IPS-18a (cell line): Measurements from ENCODE around the gene MARCHF4.
"Not testable (repeated sequence)": the region's sequence is repeated elsewhere in the genome, so short reads cannot be mapped to it uniquely, and the experiment has no call there.

ENCODE experiments used
- H3K27ac ChIP-seq: one replicate; pipeline ENCODE4 v1.5.1; 2013; ENCODE audit warnings: low read length
- H3K27me3 ChIP-seq: one replicate; pipeline ENCODE4 v1.6.1; 2013; ENCODE audit warnings: mild to moderate bottlenecking, low read length; ENCODE audit not compliant: control insufficient read depth, insufficient read depth
- H3K36me3 ChIP-seq: one replicate; pipeline ENCODE4 v1.6.1; 2013; ENCODE audit warnings: low read depth, low read length; ENCODE audit not compliant: control insufficient read depth
- H3K4me1 ChIP-seq: one replicate; pipeline ENCODE4 v1.6.1; 2013; ENCODE audit warnings: low read depth, low read length; ENCODE audit not compliant: control insufficient read depth
- H3K4me3 ChIP-seq: one replicate; pipeline ENCODE4 v1.5.1; 2013; ENCODE audit warnings: low read length
- H3K9ac ChIP-seq: one replicate; pipeline ENCODE4 v1.6.1; 2013; ENCODE audit warnings: mild to moderate bottlenecking, low read length, moderate library complexity
- H3K9me3 ChIP-seq: one replicate; pipeline ENCODE4 v1.6.1; 2013; ENCODE audit warnings: low read depth, low read length; ENCODE audit not compliant: control insufficient read depth

Gene MARCHF4

DNA sequence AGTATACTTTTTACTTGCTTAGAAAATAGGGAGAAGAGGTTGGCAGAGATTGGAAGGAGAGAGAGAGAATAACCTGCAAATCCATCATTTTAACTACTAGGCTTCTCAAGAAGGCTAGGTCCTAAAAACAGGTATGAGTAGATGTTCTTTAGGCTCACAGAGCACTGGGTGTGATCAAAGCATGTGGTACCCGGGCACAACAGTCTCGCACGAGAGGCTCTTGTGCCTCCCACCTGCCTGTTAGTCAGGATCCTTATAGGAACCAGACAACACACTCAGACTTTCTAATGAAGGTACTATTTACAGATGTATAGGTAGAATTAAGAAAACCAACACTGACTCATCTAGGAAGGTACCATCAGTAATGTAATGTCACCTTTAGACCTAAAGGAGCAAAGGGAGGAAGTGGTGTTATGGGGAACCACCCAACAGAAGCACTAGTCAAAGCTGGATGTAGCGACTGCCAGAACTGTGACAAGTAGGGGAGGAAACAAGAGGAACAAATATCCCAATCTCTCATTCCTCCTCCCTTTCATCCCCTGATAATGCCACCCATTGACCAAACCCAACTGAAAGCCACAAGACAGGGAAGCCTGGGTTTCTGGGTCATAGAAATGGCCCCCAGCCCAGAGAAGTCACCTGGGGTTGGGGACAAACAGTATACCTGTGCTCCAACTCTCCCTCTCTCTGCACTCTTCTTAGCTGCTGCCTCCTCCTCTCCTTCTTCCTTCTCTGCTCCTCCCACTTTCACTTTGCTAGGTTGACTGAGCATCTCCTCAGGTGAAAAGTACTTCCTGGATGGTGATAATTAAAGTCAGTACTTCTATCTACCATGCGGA, 16.0 kb upstream of the MARCHF4 start:
- peaks cover 7% of the 10 kb centered on the region for H3K4me1 ChIP-seq
- H3K36me3 ChIP-seq, result no peaks in the 10 kb centered on the region
- no peaks in the 10 kb centered on the region for H3K9me3 ChIP-seq
- no peak overlapping the region for H3K4me3 ChIP-seq
- H3K27me3 ChIP-seq, result no peaks in the 10 kb centered on the region
- no peak overlapping the region for H3K9ac ChIP-seq
- H3K27ac ChIP-seq, result no peak overlapping the region

DNA sequence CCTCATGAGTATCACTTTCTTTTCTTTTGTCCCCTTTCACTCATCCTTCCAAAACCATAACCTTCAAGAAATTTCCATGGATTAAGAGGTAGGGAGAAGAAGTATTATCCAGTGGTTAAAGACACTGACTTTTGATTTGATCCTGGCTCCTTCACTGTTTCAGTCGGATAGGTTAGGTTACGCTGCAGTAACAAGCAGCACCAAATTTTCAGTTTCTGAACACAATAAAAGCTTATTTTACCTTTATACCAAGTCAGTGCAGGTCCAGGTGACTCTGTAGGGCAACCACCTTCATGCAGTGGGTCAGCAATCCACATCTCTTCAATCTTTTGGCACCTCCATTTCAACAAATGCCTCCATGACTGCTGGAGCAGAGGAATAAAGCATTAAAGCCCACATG, 15.0 kb upstream of the MARCHF4 start:
- peaks cover 3% of the 10 kb centered on the region for H3K4me1 ChIP-seq
- no peaks in the 10 kb centered on the region for H3K9me3 ChIP-seq
- no peaks in the 10 kb centered on the region for H3K27me3 ChIP-seq
- no peak overlapping the region for H3K27ac ChIP-seq
- H3K36me3 ChIP-seq, result no peaks in the 10 kb centered on the region
- H3K4me3 ChIP-seq, result no peak overlapping the region
- H3K9ac ChIP-seq, result no peak overlapping the region

DNA sequence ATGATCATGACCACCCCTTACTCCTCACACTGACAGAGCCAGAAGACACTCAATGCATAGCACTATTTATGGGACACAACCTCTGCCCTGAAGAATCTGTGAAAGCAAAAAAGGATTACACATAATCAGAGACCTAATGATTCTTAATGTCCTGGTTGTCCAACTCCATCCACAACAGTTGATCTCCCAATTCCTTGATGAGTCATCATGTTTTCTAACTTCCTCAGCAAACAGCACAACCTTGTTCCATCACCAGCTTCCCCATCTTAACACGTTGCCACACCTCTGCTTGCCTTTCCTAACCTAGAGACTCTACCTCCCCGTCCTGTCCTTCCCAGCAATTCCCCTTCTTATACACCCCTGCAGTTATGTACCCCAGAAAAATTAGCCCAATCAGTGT, 13.2 kb upstream of the MARCHF4 start:
- Histone ChIP-seq H3K27me3 (no peaks in the 10 kb centered on the region), H3K9ac (no peak overlapping the region), H3K36me3 (no peaks in the 10 kb centered on the region), H3K4me1 (no peaks in the 10 kb centered on the region), H3K4me3 (no peak overlapping the region), H3K9me3 (no peaks in the 10 kb centered on the region), H3K27ac (no peak overlapping the region)

DNA sequence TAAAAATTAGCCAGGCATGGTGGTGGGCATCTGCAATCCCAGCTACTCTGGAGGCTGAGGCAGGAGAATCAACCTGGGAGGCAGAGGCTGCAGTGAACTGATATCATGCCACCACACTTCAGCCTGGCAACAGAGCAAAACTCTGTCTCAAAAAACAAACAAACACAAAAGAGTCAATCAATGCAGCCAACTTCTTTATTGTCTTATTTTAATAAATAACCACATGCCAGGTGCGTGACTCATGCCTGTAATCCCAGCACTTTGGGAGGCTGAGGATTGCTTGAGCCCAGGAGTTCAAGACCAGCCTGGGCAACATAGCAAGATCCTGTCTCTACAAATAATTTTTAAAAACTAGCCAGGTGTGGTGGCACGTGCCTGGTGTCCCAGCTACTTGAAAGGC, 12.1 kb upstream of the MARCHF4 start:
- H3K4me1 ChIP-seq, H3K4me3 ChIP-seq, H3K9me3 ChIP-seq, H3K9ac ChIP-seq, H3K27ac ChIP-seq, H3K27me3 ChIP-seq, H3K36me3 ChIP-seq: not testable (repeated sequence)

DNA sequence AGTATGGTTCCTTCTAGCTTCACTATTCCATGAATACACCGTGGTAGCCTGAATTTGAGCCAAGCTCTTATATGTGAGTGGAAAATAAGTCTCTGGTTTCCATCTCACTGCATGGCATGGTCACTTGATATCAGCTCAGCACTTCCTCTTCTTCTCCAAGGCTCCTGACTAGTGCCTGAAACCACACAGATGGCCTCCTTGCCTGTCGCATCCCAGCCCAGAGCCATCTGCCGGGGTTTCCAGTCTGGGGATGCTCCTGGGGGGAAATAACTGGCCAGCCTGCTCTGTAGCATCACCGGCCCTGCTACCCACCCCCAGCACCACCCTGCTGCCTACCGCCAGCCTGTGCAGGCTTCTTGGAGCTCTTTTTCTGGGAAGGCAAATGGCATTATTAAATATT, 7.7 kb upstream of the MARCHF4 start:
- no peak overlapping the region for H3K9ac ChIP-seq
- no peak overlapping the region for H3K4me3 ChIP-seq
- H3K27ac ChIP-seq, result no peak overlapping the region
- no peaks in the 10 kb centered on the region for H3K36me3 ChIP-seq
- H3K9me3 ChIP-seq, result no peaks in the 10 kb centered on the region
- no peaks in the 10 kb centered on the region for H3K4me1 ChIP-seq
- no peaks in the 10 kb centered on the region for H3K27me3 ChIP-seq

DNA sequence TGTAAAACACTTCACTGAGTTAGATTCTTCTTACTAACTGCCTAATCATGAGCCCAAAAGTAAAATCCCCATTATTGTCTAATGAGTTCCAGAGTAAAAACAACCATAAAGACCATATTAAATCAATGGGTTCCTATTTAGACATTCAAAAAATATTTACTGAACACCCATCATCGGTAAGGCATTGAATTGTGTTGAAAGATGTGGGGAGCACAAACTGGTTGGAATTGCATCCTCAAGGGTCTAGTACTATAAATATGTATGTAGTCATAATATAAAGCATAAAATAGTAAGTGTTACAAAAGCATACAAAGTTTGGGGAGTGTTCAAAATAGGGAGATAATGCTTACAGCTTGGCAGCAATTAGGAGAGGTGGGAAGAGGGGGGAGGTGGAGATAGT, 3.0 kb upstream of the MARCHF4 start:
- peaks cover 5% of the 10 kb centered on the region for H3K4me1 ChIP-seq
- H3K27me3 ChIP-seq, result peaks cover 21% of the 10 kb centered on the region
- H3K36me3 ChIP-seq, result no peaks in the 10 kb centered on the region
- H3K9ac ChIP-seq, result no peak overlapping the region
- H3K27ac ChIP-seq, result no peak overlapping the region
- no peak overlapping the region for H3K4me3 ChIP-seq
- no peaks in the 10 kb centered on the region for H3K9me3 ChIP-seq

DNA sequence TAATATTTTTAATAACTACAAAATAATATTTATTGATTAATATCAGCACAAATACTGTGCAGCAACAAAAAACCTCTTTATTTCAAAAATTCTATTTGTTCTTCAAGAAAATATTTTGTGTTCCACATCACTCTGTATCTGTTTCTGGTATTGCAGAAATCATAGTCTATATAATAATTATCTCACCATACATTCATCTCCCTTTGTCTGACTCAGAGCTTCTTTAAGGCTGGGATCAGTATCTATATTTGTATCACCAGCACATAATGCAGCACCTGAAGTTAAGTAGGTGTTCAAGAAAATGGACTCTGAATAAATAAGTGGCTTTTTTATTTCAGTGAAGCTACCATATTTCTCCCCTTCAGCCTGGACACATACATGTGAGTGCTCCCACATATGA, 1.6 kb upstream of the MARCHF4 start:
- Histone ChIP-seq H3K36me3 (no peaks in the 10 kb centered on the region), H3K27ac (no peak overlapping the region), H3K9ac (no peak overlapping the region), H3K27me3 (peaks cover 33% of the 10 kb centered on the region), H3K4me3 (no peak overlapping the region), H3K4me1 (peaks cover 6% of the 10 kb centered on the region), H3K9me3 (no peaks in the 10 kb centered on the region)

DNA sequence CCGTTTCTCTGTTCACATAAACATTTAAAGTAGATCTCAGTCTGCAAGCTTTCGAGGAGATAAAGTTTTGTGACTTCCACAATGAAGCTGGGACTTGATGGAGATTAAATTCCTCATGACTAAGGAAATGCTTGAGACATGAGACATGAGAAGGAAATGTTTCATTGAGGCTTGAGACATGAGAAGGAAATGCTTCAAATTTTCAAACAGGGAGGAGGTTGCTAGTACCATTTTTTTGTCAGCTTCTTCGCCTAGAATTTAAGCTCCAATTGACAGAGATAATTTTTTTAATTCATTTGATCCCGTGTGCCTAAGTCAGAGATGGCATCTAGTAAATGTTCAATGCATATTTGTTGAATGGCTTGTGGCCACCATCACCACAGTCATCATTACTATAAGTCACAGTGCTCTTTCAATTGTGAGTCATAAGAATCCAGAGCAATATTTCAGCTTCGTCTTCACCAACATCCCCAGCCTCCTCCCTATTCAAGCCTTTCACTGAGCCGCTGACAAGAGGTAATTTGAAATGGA, 543 bp upstream of the MARCHF4 start:
- Histone ChIP-seq H3K9me3 (no peaks in the 10 kb centered on the region), H3K27me3 (peaks cover 33% of the 10 kb centered on the region), H3K9ac (no peak overlapping the region), H3K4me1 (peaks cover 6% of the 10 kb centered on the region), H3K27ac (no peak overlapping the region), H3K4me3 (peak overlapping the region; percentile 48), H3K36me3 (no peaks in the 10 kb centered on the region)

DNA sequence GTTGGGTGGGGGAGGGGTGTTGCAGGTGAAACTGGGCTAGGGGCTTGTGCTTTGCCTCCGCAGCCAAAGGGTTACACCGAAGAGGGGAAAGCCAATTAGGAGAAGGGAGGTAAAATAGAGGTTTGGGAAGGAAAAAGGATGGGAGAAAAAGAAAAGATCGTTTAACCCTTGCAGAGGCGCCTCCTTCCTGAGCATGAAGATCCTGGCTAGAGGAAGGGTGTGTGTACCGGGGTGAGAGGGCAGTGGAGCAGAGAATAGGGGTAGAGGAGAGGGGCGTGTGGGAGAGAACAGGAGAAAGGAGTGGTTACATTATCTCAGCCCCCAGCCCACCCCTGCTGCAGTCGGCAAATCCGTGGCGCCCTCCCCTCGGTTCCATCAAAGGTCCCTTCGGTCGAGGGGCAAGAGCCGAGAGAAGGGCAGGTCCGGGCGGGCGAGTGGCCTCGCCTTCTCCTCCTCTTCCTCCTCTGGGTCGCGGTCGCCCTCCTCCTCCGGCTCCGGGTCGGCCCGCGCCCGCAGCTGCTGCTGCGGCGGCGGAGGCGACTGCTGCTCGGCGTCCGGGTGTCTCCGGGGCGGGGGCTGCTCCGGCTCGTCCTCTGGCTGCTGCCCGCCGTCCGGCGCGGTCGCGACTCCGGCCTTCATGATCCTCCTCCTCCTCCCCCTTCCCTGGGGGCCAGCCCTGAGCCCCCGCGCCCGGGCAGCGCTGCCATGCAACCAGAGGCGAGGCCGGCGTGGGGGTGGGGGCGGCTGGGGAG, 1.1 kb downstream of the MARCHF4 start:
- no peak overlapping the region for H3K9ac ChIP-seq
- H3K27me3 ChIP-seq, result peaks cover 33% of the 10 kb centered on the region
- H3K36me3 ChIP-seq, result no peaks in the 10 kb centered on the region
- H3K4me1 ChIP-seq, result peaks cover 12% of the 10 kb centered on the region
- H3K9me3 ChIP-seq, result no peaks in the 10 kb centered on the region
- H3K4me3 ChIP-seq, result peak overlapping the region; percentile 48
- no peak overlapping the region for H3K27ac ChIP-seq

DNA sequence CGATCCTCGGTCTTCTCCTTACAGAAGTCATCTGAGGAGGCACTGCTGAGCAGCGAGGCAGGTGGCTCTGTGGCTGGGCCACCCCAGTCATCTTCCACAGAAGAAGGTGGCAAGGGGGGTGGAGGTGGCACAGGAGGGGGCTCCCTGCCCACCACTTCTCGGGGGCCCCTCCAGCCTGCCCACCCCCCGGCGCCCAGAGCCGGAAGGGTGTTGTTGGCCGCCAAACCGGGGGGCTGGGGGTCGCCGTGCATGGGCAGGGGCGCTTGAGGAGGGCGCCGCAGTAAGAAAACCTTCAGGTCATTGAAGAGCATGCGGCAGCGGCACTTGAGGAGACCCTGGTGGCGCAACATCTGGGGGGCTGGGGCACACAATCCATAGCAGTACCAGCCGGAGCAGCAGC, 2.5 kb downstream of the MARCHF4 start:
- Histone ChIP-seq H3K27ac (no peak overlapping the region), H3K9me3 (no peaks in the 10 kb centered on the region), H3K9ac (no peak overlapping the region), H3K27me3 (peaks cover 33% of the 10 kb centered on the region), H3K4me3 (no peak overlapping the region), H3K4me1 (peaks cover 12% of the 10 kb centered on the region), H3K36me3 (no peaks in the 10 kb centered on the region)

DNA sequence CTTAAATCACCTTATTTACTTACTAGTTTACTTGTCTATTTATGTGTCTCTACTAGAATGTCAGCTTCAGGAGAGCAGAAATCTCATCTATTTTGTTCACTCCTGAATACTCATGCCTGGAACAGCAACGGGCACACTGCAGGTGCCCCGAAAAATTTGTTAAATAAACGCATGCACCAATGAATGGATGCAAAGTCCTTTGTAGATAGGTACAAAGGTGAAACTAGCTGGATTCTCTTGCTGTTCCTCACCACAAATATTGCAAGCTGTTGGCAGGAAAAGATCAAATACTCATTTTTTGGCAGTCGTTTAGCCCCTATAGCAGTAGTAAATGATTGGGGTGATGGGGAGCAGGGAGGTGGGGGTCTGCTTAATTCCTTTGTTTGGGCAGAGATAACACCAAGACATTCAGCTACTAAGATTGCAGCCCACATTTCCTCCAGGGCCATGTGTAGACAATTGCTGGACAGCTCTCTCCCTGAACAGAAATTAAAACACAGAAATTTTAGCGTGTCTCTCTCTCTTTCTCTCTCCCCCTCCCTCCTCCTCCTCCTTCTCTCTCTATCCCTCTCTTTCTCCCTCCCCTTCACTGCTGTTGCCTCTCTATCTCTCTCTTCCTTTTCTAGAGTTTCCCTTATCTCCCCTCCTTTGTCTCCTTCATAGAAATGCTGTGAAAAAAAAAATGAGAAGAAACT, 5.4 kb downstream of the MARCHF4 start:
- peaks cover 12% of the 10 kb centered on the region for H3K4me1 ChIP-seq
- H3K36me3 ChIP-seq, result no peaks in the 10 kb centered on the region
- H3K27me3 ChIP-seq, result peaks cover 20% of the 10 kb centered on the region
- no peaks in the 10 kb centered on the region for H3K9me3 ChIP-seq
- H3K9ac ChIP-seq, result no peak overlapping the region
- no peak overlapping the region for H3K4me3 ChIP-seq
- no peak overlapping the region for H3K27ac ChIP-seq
